Gastrocnemius medialis (tissue), 4 donors: ENCODE data around the gene ERC2. TPM values are rescaled to one million over a fixed set of nuclear protein-coding genes. Genes with fewer than 3 reads are reported as not detected.

Experiments used
- ATAC-seq, 2 donors: fragments of 150-250 bp; one replicate each; pipeline ENCODE4 v1.9.1; 2016
- DNase-seq, 2 donors: peaks; one replicate each; pipeline ENCODE4 v3.0.0-alpha.2; 2019
- H3K27ac ChIP-seq, 4 donors: fragments of 200-600 bp; sonication (generic); 1 replicate in 1 of 4; 2 replicates in 3 of 4; pipeline ENCODE4 v1.5.1; 2016 to 2018; ENCODE audit warnings: mild to moderate bottlenecking in 2 of 4, moderate library complexity in 1 of 4
- H3K27me3 ChIP-seq, 3 donors: fragments of 200-600 bp; sonication (generic) in 2 of 3; 1 replicate in 1 of 3; 2 replicates in 2 of 3; pipeline versions ENCODE4 v1.5.1 to v1.6.0; 2016 to 2019; ENCODE audit warnings: mild to moderate bottlenecking in 1 of 3, moderate library complexity in 1 of 3
- H3K36me3 ChIP-seq, 2 donors: fragments of 200-600 bp; sonication (generic) in 1 of 2; one replicate each; pipeline ENCODE4 v1.5.1; 2017 to 2018
- H3K4me1 ChIP-seq, 2 donors: fragments of 200-600 bp; sonication (generic) in 1 of 2; one replicate each; pipeline ENCODE4 v1.5.1; 2016 to 2017; ENCODE audit warnings: mild to moderate bottlenecking in 2 of 2
- H3K4me3 ChIP-seq, 4 donors: fragments of 200-600 bp; sonication (generic) in 3 of 4; 1 replicate in 1 of 4; 2 replicates in 3 of 4; pipeline ENCODE4 v1.5.1; 2016 to 2019; ENCODE audit warnings: mild to moderate bottlenecking in 2 of 4
- H3K9me3 ChIP-seq, 3 donors: fragments of 200-600 bp; sonication (generic) in 2 of 3; 1 replicate in 1 of 3; 2 replicates in 2 of 3; pipeline ENCODE4 v1.5.1; 2016 to 2019
- CTCF ChIP-seq, 5 experiments: fragments of 450-650 bp in 3 of 5; fragments of 200-600 bp in 2 of 5; sonication (generic) in 2 of 5; IDR thresholded peaks in 4 of 5; conservative IDR thresholded peaks in 1 of 5; 1 replicate in 4 of 5; 2 replicates in 1 of 5; pipeline ENCODE4 v1.5.1; 2016 to 2019; ENCODE audit warnings: antibody characterized with exemption in 5 of 5, mild to moderate bottlenecking in 3 of 5, moderate library complexity in 3 of 5
- POLR2A ChIP-seq, 2 donors: fragments of 450-650 bp; IDR thresholded peaks; one replicate each; pipeline ENCODE4 v1.6.1; 2017; ENCODE audit warnings: antibody characterized with exemption in 2 of 2, mild to moderate bottlenecking in 2 of 2, moderate library complexity in 2 of 2
- in situ Hi-C, 4 donors: fragments of 200-750 bp; cut with MboI; loops; one replicate each; pipeline versions ENCODE4 v1.15.0 to v1.8.0; 2017; ENCODE audit warnings: low sequenced_read_pairs in 4 of 4
- intact Hi-C: fragments of 100-400 bp; cut with DNase I; formaldehyde crosslinking; loops from one replicate; pipeline ENCODE4 v1.15.1; 2023; ENCODE audit warnings: low total_unique reads
- total RNA-seq, 4 donors: library from RNA; depleted of rRNA; stranded (reverse); fragments of >200 nt; gene quantifications; one replicate each; pipeline versions ENCODE4 v1.1.0 to v1.2.3, GENCODE V29; 2016

The ERC2 gene
- total RNA-seq, 4 donors from 2014 or later = not detected

GRCh38 chr3:55765906-55766701, 702.2 kb downstream of the ERC2 start:
- ATAC-seq (no peak), DNase-seq (no peak)
- intact Hi-C loops = no loop called here
- in situ Hi-C loops = no loop called here
- Histone ChIP-seq H3K36me3 (no peaks in the 10 kb centered on the region), H3K4me3 (no peak overlapping the region), H3K9me3 (no peaks in the 10 kb centered on the region), H3K27ac (no peak overlapping the region), H3K4me1 (no peaks in the 10 kb centered on the region), H3K27me3 (no peaks in the 10 kb centered on the region)
- TF ChIP-seq POLR2A (IDR thresholded peaks at IDR 0.05) (no peak), CTCF (IDR thresholded peaks at IDR 0.05 in 4 of 5, conservative IDR thresholded peaks at IDR 0.05 in 1 of 5) (no peak)

- no peak overlapping the region for H3K27ac ChIP-seq
- DNase-seq (no peak), ATAC-seq (no peak)
- no peaks in the 10 kb centered on the region for H3K4me1 ChIP-seq
- TF ChIP-seq CTCF (IDR thresholded peaks at IDR 0.05 in 4 of 5, conservative IDR thresholded peaks at IDR 0.05 in 1 of 5) (no peak), POLR2A (IDR thresholded peaks at IDR 0.05) (no peak)
- no peaks in the 10 kb centered on the region for H3K27me3 ChIP-seq
- in situ Hi-C loops = no loop called here
- intact Hi-C loops = no loop called here
- no peak overlapping the region for H3K4me3 ChIP-seq
- no peaks in the 10 kb centered on the region for H3K9me3 ChIP-seq
- H3K36me3 ChIP-seq = no peaks in the 10 kb centered on the region
Measured at GRCh38 chr3:55765398-55765797, 702.9 kb downstream of the ERC2 start.

- no peak for ATAC-seq
- no peak for DNase-seq
- Histone ChIP-seq H3K4me1 (no peaks in the 10 kb centered on the region), H3K27me3 (no peaks in the 10 kb centered on the region), H3K9me3 (no peaks in the 10 kb centered on the region), H3K36me3 (no peaks in the 10 kb centered on the region), H3K4me3 (no peak overlapping the region), H3K27ac (no peak overlapping the region)
- in situ Hi-C loops (no loop called here), intact Hi-C loops (no loop called here)
- no peak for TF ChIP-seq POLR2A (IDR thresholded peaks at IDR 0.05)
- no peak for TF ChIP-seq CTCF (IDR thresholded peaks at IDR 0.05 in 4 of 5, conservative IDR thresholded peaks at IDR 0.05 in 1 of 5)
Measured at GRCh38 chr3:55756976-55757375, 711.3 kb downstream of the ERC2 start.

- H3K4me1 ChIP-seq = no peaks in the 10 kb centered on the region
- in situ Hi-C loops = no loop called here
Measured at GRCh38 chr3:55755516-55756205, 712.6 kb downstream of the ERC2 start.

More at GRCh38 chr3:55755516-55756205, 712.6 kb downstream of the ERC2 start:
- ATAC-seq (no peak), DNase-seq (no peak)
- no peak overlapping the region for H3K27ac ChIP-seq
- H3K36me3 ChIP-seq = no peaks in the 10 kb centered on the region
- H3K27me3 ChIP-seq = no peaks in the 10 kb centered on the region
- H3K9me3 ChIP-seq = no peaks in the 10 kb centered on the region
- TF ChIP-seq POLR2A (IDR thresholded peaks at IDR 0.05) (no peak), CTCF (IDR thresholded peaks at IDR 0.05 in 4 of 5, conservative IDR thresholded peaks at IDR 0.05 in 1 of 5) (no peak)
- no peak overlapping the region for H3K4me3 ChIP-seq
- intact Hi-C loops = no loop called here
